Osteoblast (primary cell): ENCODE measurements around the gene UNC5C. TPM values are rescaled to one million over a fixed set of nuclear protein-coding genes. Genes with fewer than 3 reads are reported as not detected.

Experiments used
- DNase-seq: peaks from one replicate; pipeline ENCODE4 v3.0.0; 2011; ENCODE audit warnings: low spot score, mixed read lengths; ENCODE audit not compliant: insufficient read length; ENCODE audit errors: missing footprints
- H2AFZ ChIP-seq: 2 replicates; pipeline ENCODE4 v1.6.0; 2011; ENCODE audit warnings: mild to moderate bottlenecking, low read length
- H3K27ac ChIP-seq: 2 replicates; pipeline ENCODE4 v1.5.1; 2011; ENCODE audit warnings: mild to moderate bottlenecking, low read depth, low read length, moderate library complexity
- H3K27me3 ChIP-seq: 2 replicates; pipeline ENCODE4 v1.6.0; 2012; ENCODE audit warnings: mild to moderate bottlenecking, control low read depth, inconsistent platforms, low read length, moderate library complexity; ENCODE audit not compliant: insufficient read depth
- H3K36me3 ChIP-seq: 2 replicates; pipeline ENCODE4 v1.5.1; 2011; ENCODE audit warnings: mild to moderate bottlenecking, low read length, control low read depth, moderate library complexity; ENCODE audit not compliant: insufficient read depth
- H3K4me1 ChIP-seq: 2 replicates; pipeline ENCODE4 v1.5.1; 2011; ENCODE audit warnings: mild to moderate bottlenecking, low read length, control low read depth, moderate library complexity; ENCODE audit not compliant: insufficient read depth
- H3K4me2 ChIP-seq: 2 replicates; pipeline ENCODE4 v1.6.0; 2011; ENCODE audit warnings: mild to moderate bottlenecking, low read length; ENCODE audit not compliant: insufficient read depth
- H3K4me3 ChIP-seq: fragments of 200-600 bp; sonication (generic); 3 replicates; pipeline ENCODE4 v1.5.1; 2012; ENCODE audit warnings: mild to moderate bottlenecking, low read length, inconsistent platforms; ENCODE audit not compliant: insufficient read depth
- H3K79me2 ChIP-seq: 2 replicates; pipeline ENCODE4 v1.6.0; 2012; ENCODE audit warnings: mild to moderate bottlenecking, low read length, control low read depth, inconsistent platforms; ENCODE audit not compliant: insufficient read depth
- H3K9me3 ChIP-seq: 2 replicates; pipeline ENCODE4 v1.5.1; 2011; ENCODE audit warnings: low read depth, low read length, control low read depth
- H4K20me1 ChIP-seq: 2 replicates; pipeline ENCODE4 v1.6.0; 2012; ENCODE audit warnings: mild to moderate bottlenecking, low read length, control low read depth; ENCODE audit not compliant: insufficient read depth
- total RNA-seq: library from RNA; depleted of rRNA; stranded (reverse); fragments of >200 nt; gene quantifications from 2 replicates; pipeline ENCODE4 v1.2.3, GENCODE V29; 2012
- TF ChIP-seq, protein P1 (sequence below): IDR thresholded peaks from 2 replicates; pipeline ENCODE4 v1.5.1; 2011; ENCODE audit warnings: mild to moderate bottlenecking, low read depth, low read length, moderate library complexity; ENCODE audit errors: extremely low read depth

Gene UNC5C
- total RNA-seq, 1 donor: 9.0 TPM

GRCh38 chr4:95466791-95467190 lies 82.0 kb downstream of the UNC5C start:
- Histone ChIP-seq H3K4me1 (no peaks in the 10 kb centered on the region), H3K4me2 (no peak overlapping the region), H3K4me3 (no peak overlapping the region), H3K27ac (no peak overlapping the region), H3K9me3 (no peaks in the 10 kb centered on the region), H2AFZ (no peak overlapping the region), H4K20me1 (no peaks in the 10 kb centered on the region), H3K79me2 (no peaks in the 10 kb centered on the region), H3K27me3 (no peaks in the 10 kb centered on the region), H3K36me3 (no peaks in the 10 kb centered on the region)
- no peak for DNase-seq
- TF ChIP-seq, protein P1, sequence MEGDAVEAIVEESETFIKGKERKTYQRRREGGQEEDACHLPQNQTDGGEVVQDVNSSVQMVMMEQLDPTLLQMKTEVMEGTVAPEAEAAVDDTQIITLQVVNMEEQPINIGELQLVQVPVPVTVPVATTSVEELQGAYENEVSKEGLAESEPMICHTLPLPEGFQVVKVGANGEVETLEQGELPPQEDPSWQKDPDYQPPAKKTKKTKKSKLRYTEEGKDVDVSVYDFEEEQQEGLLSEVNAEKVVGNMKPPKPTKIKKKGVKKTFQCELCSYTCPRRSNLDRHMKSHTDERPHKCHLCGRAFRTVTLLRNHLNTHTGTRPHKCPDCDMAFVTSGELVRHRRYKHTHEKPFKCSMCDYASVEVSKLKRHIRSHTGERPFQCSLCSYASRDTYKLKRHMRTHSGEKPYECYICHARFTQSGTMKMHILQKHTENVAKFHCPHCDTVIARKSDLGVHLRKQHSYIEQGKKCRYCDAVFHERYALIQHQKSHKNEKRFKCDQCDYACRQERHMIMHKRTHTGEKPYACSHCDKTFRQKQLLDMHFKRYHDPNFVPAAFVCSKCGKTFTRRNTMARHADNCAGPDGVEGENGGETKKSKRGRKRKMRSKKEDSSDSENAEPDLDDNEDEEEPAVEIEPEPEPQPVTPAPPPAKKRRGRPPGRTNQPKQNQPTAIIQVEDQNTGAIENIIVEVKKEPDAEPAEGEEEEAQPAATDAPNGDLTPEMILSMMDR: no peak

- Histone ChIP-seq H3K4me2 (no peak overlapping the region), H3K79me2 (no peaks in the 10 kb centered on the region), H3K27ac (no peak overlapping the region), H3K9me3 (no peaks in the 10 kb centered on the region), H4K20me1 (no peaks in the 10 kb centered on the region), H3K36me3 (no peaks in the 10 kb centered on the region), H3K27me3 (no peaks in the 10 kb centered on the region), H3K4me1 (no peaks in the 10 kb centered on the region), H2AFZ (no peak overlapping the region), H3K4me3 (no peak overlapping the region)
- DNase-seq: peak; percentile 18
- TF ChIP-seq, protein P1: no peak
These were observed 83.8 kb downstream of the UNC5C start for GRCh38 chr4:95465010-95465409.

GRCh38 chr4:95462921-95463320 lies 85.9 kb downstream of the UNC5C start:
- Histone ChIP-seq H2AFZ (no peak overlapping the region), H3K27me3 (no peaks in the 10 kb centered on the region), H3K4me1 (no peaks in the 10 kb centered on the region), H3K36me3 (no peaks in the 10 kb centered on the region), H4K20me1 (no peaks in the 10 kb centered on the region), H3K4me3 (no peak overlapping the region), H3K4me2 (no peak overlapping the region), H3K9me3 (no peaks in the 10 kb centered on the region), H3K27ac (no peak overlapping the region), H3K79me2 (no peaks in the 10 kb centered on the region)
- TF ChIP-seq, protein P1: no peak
- DNase-seq: no peak

DNA sequence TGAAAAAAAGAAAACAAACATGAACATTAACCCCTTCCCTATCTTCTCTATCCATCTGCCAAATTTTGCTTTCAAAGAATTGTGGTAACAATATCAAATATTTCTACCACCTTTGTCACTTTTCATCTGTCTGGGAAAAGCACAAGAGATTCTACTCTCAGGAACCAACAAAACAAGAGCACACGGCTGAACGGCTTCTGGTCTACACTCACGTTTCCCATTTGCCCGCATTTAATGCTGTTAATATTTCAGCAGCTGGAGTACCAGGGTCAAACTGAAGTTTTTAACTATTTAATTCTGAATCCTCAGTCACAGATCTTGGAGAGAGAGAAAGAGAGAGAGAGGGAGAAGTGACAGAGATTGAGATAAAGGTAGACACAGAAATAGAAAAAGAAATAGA lies 91.4 kb downstream of the UNC5C start:
- Histone ChIP-seq H3K9me3 (no peaks in the 10 kb centered on the region), H4K20me1 (no peaks in the 10 kb centered on the region), H3K36me3 (no peaks in the 10 kb centered on the region), H2AFZ (no peak overlapping the region), H3K4me1 (no peaks in the 10 kb centered on the region), H3K4me2 (no peak overlapping the region), H3K4me3 (no peak overlapping the region), H3K27ac (no peak overlapping the region), H3K79me2 (no peaks in the 10 kb centered on the region), H3K27me3 (no peaks in the 10 kb centered on the region)
- no peak for DNase-seq
- TF ChIP-seq, protein P1: no peak
